ENCODE data around the gene MCCD1. TPM values are rescaled to one million over a fixed set of nuclear protein-coding genes. Genes with fewer than 3 reads are reported as not detected.
A peak's percentile ranks its signal among the peaks of the same experiment; 100 is the strongest.

Gene MCCD1
- total and polyA plus RNA-seq, 2 of the 13 experiments (the other 11 are each of a cell fraction or from before 2014, with no cell fraction given): 0.15 TPM; not detected in 1

DNA sequence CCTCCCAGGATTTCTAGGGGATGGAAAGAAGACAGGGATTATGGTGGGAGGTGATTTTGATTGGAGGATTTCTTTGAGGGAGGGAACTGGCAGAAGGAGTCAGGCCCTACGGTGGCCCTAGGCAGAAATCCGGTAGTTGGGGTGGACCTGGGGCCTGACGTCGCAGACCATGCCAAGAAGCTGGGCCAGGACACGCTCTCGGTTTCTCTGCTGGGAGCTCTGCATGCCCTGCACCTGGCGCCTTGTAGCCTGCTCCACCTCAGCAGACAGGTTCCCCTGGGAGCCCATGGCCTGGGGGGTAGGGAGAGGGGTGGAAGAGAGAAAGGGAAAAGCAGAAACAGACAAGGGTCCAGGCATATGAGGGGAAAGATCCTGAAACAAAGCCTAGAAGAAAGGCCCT, 16.5 kb downstream of the MCCD1 start:
- in situ Hi-C loops (cut with HindIII; ENCODE audit: extremely low pct_ligation_motif_present, low pct_unique_long_range_greater_than_20kb): loop anchor here (5.0 kb wide), 1 partner anchor 52 kb away; no protein-coding TSS in a partner anchor
- Histone ChIP-seq H3K9me3 (ENCODE audit: low read length) (no peaks in the 10 kb centered on the region), H3K4me1 (ENCODE audit: insufficient read depth, low read length) (peaks cover 46% of the 10 kb centered on the region), H4K20me1 (ENCODE audit: insufficient read depth, low read length) (peaks cover 8% of the 10 kb centered on the region), H3K27ac (ENCODE audit: extremely low read length, insufficient read depth, low read length) (no peak overlapping the region), H3K79me2 (ENCODE audit: insufficient read depth, low read length) (peaks cover 34% of the 10 kb centered on the region), H2AFZ (ENCODE audit: low read length) (no peak overlapping the region), H3K36me3 (replicated peaks in 1 of 2; ENCODE audit: control insufficient read depth in 1 of 2, insufficient read depth in 2 of 2, low read length in 2 of 2) (peaks cover under 1 to 9% of the 10 kb centered on the region in 2 experiments), H3K4me2 (ENCODE audit: low read depth, low read length) (no peak overlapping the region), H3K4me3 (replicated peaks in 1 of 3; ENCODE audit: insufficient read depth in 1 of 3, low read depth in 2 of 3, low read length in 3 of 3) (no peak overlapping the region), H3K27me3 (ENCODE audit: control insufficient read depth in 1 of 2, insufficient read depth in 2 of 2, low read length in 2 of 2) (no peaks in the 10 kb centered on the region; a peak in 2 of 5 replicates), H3K9ac (ENCODE audit: insufficient read depth, low read depth, low read length) (no peak overlapping the region)
- ChIA-PET POLR2A (interaction anchor here (4.6 kb wide), 1 partner anchor 52 kb away, joined by 36 read pairs; no protein-coding TSS in a partner anchor), CTCF (ENCODE audit: low intra/inter-chr PET ratio, low total read pairs) (interaction anchor here (3.6 kb wide), 1 partner anchor 52 kb away, joined by 84 read pairs; no protein-coding TSS in a partner anchor)
- intact Hi-C loops (cut with micrococcal nuclease; ENCODE audit: unreplicated experiment): loop anchor here (5.0 to 10.0 kb wide), 2 partner anchors 37 to 110 kb away; partner anchors contain the start of genes APOM, BAG6 and LTB
- ATAC-seq: no peak
- TF ChIP-seq, protein P1, sequence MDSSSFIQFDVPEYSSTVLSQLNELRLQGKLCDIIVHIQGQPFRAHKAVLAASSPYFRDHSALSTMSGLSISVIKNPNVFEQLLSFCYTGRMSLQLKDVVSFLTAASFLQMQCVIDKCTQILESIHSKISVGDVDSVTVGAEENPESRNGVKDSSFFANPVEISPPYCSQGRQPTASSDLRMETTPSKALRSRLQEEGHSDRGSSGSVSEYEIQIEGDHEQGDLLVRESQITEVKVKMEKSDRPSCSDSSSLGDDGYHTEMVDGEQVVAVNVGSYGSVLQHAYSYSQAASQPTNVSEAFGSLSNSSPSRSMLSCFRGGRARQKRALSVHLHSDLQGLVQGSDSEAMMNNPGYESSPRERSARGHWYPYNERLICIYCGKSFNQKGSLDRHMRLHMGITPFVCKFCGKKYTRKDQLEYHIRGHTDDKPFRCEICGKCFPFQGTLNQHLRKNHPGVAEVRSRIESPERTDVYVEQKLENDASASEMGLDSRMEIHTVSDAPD (CRISPR knock-in tag; IDR thresholded peaks at IDR 0.05): no peak
- TF ChIP-seq XRCC5 (optimal IDR thresholded peaks at IDR 0.05; ENCODE audit: low read length) (no peak), ZSCAN25 (CRISPR knock-in tag; IDR thresholded peaks at IDR 0.05) (no peak), ZNF776 (CRISPR knock-in tag; IDR thresholded peaks at IDR 0.05) (no peak)
- no peak for FAIRE-seq
- no TSS peak for BruUV-seq (replicated peaks)
- 47% methylated on average over 7 of the region's 7 CpGs for WGBS (ENCODE audit: low lambda C conversion rate)
- DNase-seq (ENCODE audit: low spot score): no peak

DNA sequence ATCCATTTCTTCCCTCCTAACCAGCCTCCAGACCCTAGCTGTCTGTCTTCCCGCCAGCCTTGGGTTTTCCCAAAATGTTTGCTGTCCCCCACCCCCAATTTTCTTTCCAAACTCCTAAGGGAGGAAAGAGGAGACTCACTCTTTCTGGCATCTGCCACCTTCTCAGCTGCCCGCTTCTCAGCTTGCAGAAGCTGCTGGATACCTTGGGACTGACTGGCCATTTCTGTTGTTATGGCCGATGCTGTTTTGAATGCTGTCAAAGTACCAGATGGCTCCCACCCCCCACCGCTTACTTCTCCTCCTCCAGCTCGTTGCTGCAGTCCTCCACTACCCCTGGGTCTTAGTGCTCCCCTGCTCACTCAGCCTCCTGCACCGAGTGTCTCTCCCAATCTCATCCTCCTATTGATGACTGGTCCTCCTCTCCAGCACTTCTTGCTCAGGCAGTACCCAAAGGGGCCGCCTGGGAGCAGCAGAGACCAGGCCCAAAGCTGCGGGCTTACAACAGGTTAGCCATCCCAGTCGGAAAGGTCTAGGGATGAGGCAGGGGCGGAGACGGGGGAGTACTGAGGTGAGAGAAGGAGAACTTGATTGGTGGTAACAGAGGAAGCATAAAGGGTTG, 17.7 kb downstream of the MCCD1 start, which contains the start of gene ATP6V1G2:
TSS of gene ATP6V1G2 (minus strand) at position 270 of the 619 bp plus-strand sequence. CDS start at position 221, 49 bp downstream.
- ATAC-seq (peak; percentile 84), FAIRE-seq (peak; percentile 68), DNase-seq (ENCODE audit: low spot score) (peak; percentile 92)
- Histone ChIP-seq H3K9ac (ENCODE audit: insufficient read depth, low read depth, low read length) (peak within 1 kb of the TSS; percentile 79), H4K20me1 (ENCODE audit: insufficient read depth, low read length) (no peaks in the 10 kb centered on the region), H3K79me2 (ENCODE audit: insufficient read depth, low read length) (peaks cover 23% of the 10 kb centered on the region), H3K27ac (ENCODE audit: extremely low read length, insufficient read depth, low read length) (peak within 1 kb of the TSS; percentile 64), H3K36me3 (replicated peaks in 1 of 2; ENCODE audit: control insufficient read depth in 1 of 2, insufficient read depth in 2 of 2, low read length in 2 of 2) (peaks cover 3 to 6% of the 10 kb centered on the region in 2 experiments), H3K27me3 (ENCODE audit: control insufficient read depth in 1 of 2, insufficient read depth in 2 of 2, low read length in 2 of 2) (no peaks in the 10 kb centered on the region; a peak in 1 of 5 replicates), H2AFZ (ENCODE audit: low read length) (peak within 1 kb of the TSS; percentile 81), H3K4me2 (ENCODE audit: low read depth, low read length) (peak within 1 kb of the TSS; percentile 91), H3K4me3 (replicated peaks in 1 of 3; ENCODE audit: insufficient read depth in 1 of 3, low read depth in 2 of 3, low read length in 3 of 3) (peak within 1 kb of the TSS; percentile 74 to 93 (median 76)), H3K4me1 (ENCODE audit: insufficient read depth, low read length) (peaks cover 43% of the 10 kb centered on the region), H3K9me3 (ENCODE audit: low read length) (no peaks in the 10 kb centered on the region)
- intact Hi-C loops (cut with micrococcal nuclease; ENCODE audit: unreplicated experiment): loop anchor here (1.0 to 10.0 kb wide), 4 partner anchors 36 to 108 kb away; partner anchors contain the start of genes APOM, BAG6 and LTB
- POLR2A ChIA-PET: interaction anchor here (0.5 to 4.6 kb wide), 8 partner anchors 28 to 288 kb away, joined by 3 to 36 read pairs (median 5); partner anchors contain the start of genes APOM, BAG6 and TNF
- CTCF ChIA-PET (ENCODE audit: low intra/inter-chr PET ratio, low total read pairs): interaction anchor here (1.0 to 3.6 kb wide), 3 partner anchors 34 to 53 kb away, joined by 5 to 84 read pairs (median 10); no protein-coding TSS in a partner anchor
- 13% methylated on average over 11 of the region's 11 CpGs for WGBS (ENCODE audit: low lambda C conversion rate)
- in situ Hi-C loops (cut with HindIII; ENCODE audit: extremely low pct_ligation_motif_present, low pct_unique_long_range_greater_than_20kb): loop anchor here (5.0 kb wide), 1 partner anchor 51 kb away; no protein-coding TSS in a partner anchor
- no TSS peak for BruUV-seq (replicated peaks)
- TF ChIP-seq TGIF2 (CRISPR knock-in tag; IDR thresholded peaks at IDR 0.05): peak; percentile 24; the same call in 1 of the 2 replicates
- 0 out of 4 replicates have a peak, but pooled peaks of 1 of the 2 experiments have one; percentile 20 for TF ChIP-seq MAFK (conservative IDR thresholded peaks at IDR 0.05 in 1 of 2, IDR thresholded peaks at IDR 0.05 in 1 of 2; ENCODE audit: low read length in 2 of 2)
- peak; percentile 22; the same call in 1 of the 2 replicates for TF ChIP-seq RXRA (CRISPR knock-in tag; IDR thresholded peaks at IDR 0.05)
- 0 out of 2 replicates have a peak, but pooled peaks have one; percentile 30 for TF ChIP-seq KLF6 (CRISPR knock-in tag; IDR thresholded peaks at IDR 0.05)
- no peak for TF ChIP-seq ATF1 (CRISPR knock-in tag; IDR thresholded peaks at IDR 0.05)
- peak; percentile 63; the same call in 1 of the 2 replicates for TF ChIP-seq THAP11 (CRISPR knock-in tag; IDR thresholded peaks at IDR 0.05)
- peak; percentile 87 for TF ChIP-seq KDM2A (CRISPR knock-in tag; IDR thresholded peaks at IDR 0.05; ENCODE audit: borderline replicate concordance, low read depth)
- TF ChIP-seq, protein P2, sequence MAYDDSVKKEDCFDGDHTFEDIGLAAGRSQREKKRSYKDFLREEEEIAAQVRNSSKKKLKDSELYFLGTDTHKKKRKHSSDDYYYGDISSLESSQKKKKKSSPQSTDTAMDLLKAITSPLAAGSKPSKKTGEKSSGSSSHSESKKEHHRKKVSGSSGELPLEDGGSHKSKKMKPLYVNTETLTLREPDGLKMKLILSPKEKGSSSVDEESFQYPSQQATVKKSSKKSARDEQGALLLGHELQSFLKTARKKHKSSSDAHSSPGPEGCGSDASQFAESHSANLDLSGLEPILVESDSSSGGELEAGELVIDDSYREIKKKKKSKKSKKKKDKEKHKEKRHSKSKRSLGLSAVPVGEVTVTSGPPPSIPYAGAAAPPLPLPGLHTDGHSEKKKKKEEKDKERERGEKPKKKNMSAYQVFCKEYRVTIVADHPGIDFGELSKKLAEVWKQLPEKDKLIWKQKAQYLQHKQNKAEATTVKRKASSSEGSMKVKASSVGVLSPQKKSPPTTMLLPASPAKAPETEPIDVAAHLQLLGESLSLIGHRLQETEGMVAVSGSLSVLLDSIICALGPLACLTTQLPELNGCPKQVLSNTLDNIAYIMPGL (CRISPR knock-in tag; IDR thresholded peaks at IDR 0.05; ENCODE audit: borderline replicate concordance in 1 of 2, low read depth in 1 of 2): peak; percentile 31 to 85

All from HepG2 (cell line).